Right ventricle myocardium inferior (tissue), 1 donor: Measurements from ENCODE around the gene SUMO1. TPM values are rescaled to one million over a fixed set of nuclear protein-coding genes. Genes with fewer than 3 reads are reported as not detected.
"Not testable (repeated sequence)": the region's sequence is repeated elsewhere in the genome, so short reads cannot be mapped to it uniquely, and the experiment has no call there.

Experiments used
- ATAC-seq: fragments of 200-7000 bp; cut with Tn5 transposase; one replicate; pipeline ENCODE4 v1.9.1; 2020; ENCODE audit warnings: mild to moderate bottlenecking, moderate library complexity
- DNase-seq: peaks from one replicate; pipeline ENCODE4 v3.0.0; 2021; ENCODE audit errors: missing footprints
- intact Hi-C: fragments of 100-400 bp; cut with DNase I; formaldehyde crosslinking; loops from one replicate; pipeline ENCODE4 v1.11.0; 2022
- long read RNA-seq: library from polyadenylated mRNA; unstranded; transcript quantifications from one replicate; pipeline ENCODE4 v2.0.0, GENCODE V29; 2021
- total RNA-seq: library from RNA; stranded (reverse); fragmentation: NEBNext Ultra II Directional; extraction: Animal tissue kit (Norgen Biotek cat#: 25700); gene quantifications from one replicate; pipeline ENCODE4 v1.2.1, GENCODE V29; 2021
- donor health status: DM: no; HTN: yes; CAD: no; lungs with severe emphysema.

SUMO1 gene
- total RNA-seq, result 68.5 TPM
- long read RNA-seq, transcript SUMO1-203 (5 exons, 1,536 nt), result major isoform, 24 of 27 reads
- long read RNA-seq, partial matches to known transcripts, result 0 of 27 reads
- long read RNA-seq, other reads (novel, unspliced or antisense), result 2 of 27 reads

- intact Hi-C loops, result no loop called here
- ATAC-seq, result peak; percentile 94
- DNase-seq, result peak; percentile 97
Observed at GRCh38 chr2:202238234-202239197, at the start of gene SUMO1. Gene SUMO1, minus strand, starts transcription at chr2:202238597. Its CDS starts 146 bp downstream, at chr2:202238451.

- DNase-seq, result no peak
- no peak for ATAC-seq
- intact Hi-C loops, result no loop called here
Observed at GRCh38 chr2:202286595-202286994, 48.2 kb upstream of the SUMO1 start.

- intact Hi-C loops, result loop anchor here (10.0 kb wide), 2 partner anchors 266 to 536 kb away; no protein-coding TSS in a partner anchor
- no peak for DNase-seq
- ATAC-seq, result peak; percentile 77
Observed at GRCh38 chr2:202278944-202279343, 40.5 kb upstream of the SUMO1 start.

- DNase-seq, result no peak
- ATAC-seq, result no peak
- intact Hi-C loops, result loop anchor here (10.0 kb wide), 2 partner anchors 267 to 537 kb away; no protein-coding TSS in a partner anchor
Observed at GRCh38 chr2:202278036-202278760, 39.8 kb upstream of the SUMO1 start.

GRCh38 chr2:202276078-202276720 lies 37.8 kb upstream of the SUMO1 start:
- intact Hi-C loops, result loop anchor here (10.0 kb wide), 2 partner anchors 269 to 539 kb away; no protein-coding TSS in a partner anchor
- ATAC-seq, DNase-seq: not testable (repeated sequence)

GRCh38 chr2:202270487-202270886 lies 32.1 kb upstream of the SUMO1 start:
- no peak for DNase-seq
- no peak for ATAC-seq
- intact Hi-C loops, result loop anchor here (10.0 kb wide), 2 partner anchors 274 to 544 kb away; no protein-coding TSS in a partner anchor

GRCh38 chr2:202269585-202269984 lies 31.2 kb upstream of the SUMO1 start:
- intact Hi-C loops, result no loop called here
- ATAC-seq, result no peak

GRCh38 chr2:202267495-202267894 lies 29.1 kb upstream of the SUMO1 start:
- intact Hi-C loops, result no loop called here
- ATAC-seq, result no peak

More at GRCh38 chr2:202269585-202269984, 31.2 kb upstream of the SUMO1 start:
- DNase-seq, result no peak

GRCh38 chr2:202265467-202266277 lies 27.3 kb upstream of the SUMO1 start, which contains the start of gene NOP58:
Gene NOP58, plus strand, starts transcription at chr2:202265763. Its CDS starts 179 bp downstream, at chr2:202265942.
- ATAC-seq, result peak; percentile 99
- DNase-seq, result peak; percentile 93
- intact Hi-C loops, result no loop called here

More at GRCh38 chr2:202267495-202267894, 29.1 kb upstream of the SUMO1 start:
- DNase-seq, result no peak

GRCh38 chr2:202261531-202261930 lies 23.1 kb upstream of the SUMO1 start:
- DNase-seq, result no peak

GRCh38 chr2:202251494-202251893 lies 13.1 kb upstream of the SUMO1 start:
- intact Hi-C loops, result no loop called here
- ATAC-seq (peak; percentile 16), DNase-seq (no peak)

More at GRCh38 chr2:202261531-202261930, 23.1 kb upstream of the SUMO1 start:
- no peak for ATAC-seq
- intact Hi-C loops, result no loop called here

GRCh38 chr2:202249521-202250253 lies 11.3 kb upstream of the SUMO1 start:
- no peak for ATAC-seq
- intact Hi-C loops, result no loop called here

GRCh38 chr2:202247710-202248109 lies 9.3 kb upstream of the SUMO1 start:
- intact Hi-C loops, ATAC-seq, DNase-seq: not testable (repeated sequence)

More at GRCh38 chr2:202249521-202250253, 11.3 kb upstream of the SUMO1 start:
- DNase-seq, result no peak

GRCh38 chr2:202237787-202238233 lies 587 bp downstream of the SUMO1 start:
- ATAC-seq (peak; percentile 57), DNase-seq (no peak)
- intact Hi-C loops, result no loop called here

GRCh38 chr2:202221873-202222272 lies 16.5 kb downstream of the SUMO1 start:
- intact Hi-C loops, result no loop called here
- DNase-seq (no peak), ATAC-seq (no peak)

- ATAC-seq (no peak), DNase-seq (no peak)
- intact Hi-C loops, result no loop called here
Observed at GRCh38 chr2:202215179-202215578, 23.2 kb downstream of the SUMO1 start.

- ATAC-seq, result no peak
- intact Hi-C loops, result no loop called here
- no peak for DNase-seq
Observed at GRCh38 chr2:202208526-202208925, 29.9 kb downstream of the SUMO1 start.
